HUDEP-2 (cell line): ENCODE data around the gene DAP.
"Not testable (repeated sequence)": the region's sequence is repeated elsewhere in the genome, so short reads cannot be mapped to it uniquely, and the experiment has no call there.

Source experiments
- DNase-seq, 76 experiments: peaks; one replicate each; lab custom pipeline; 2025; ENCODE audit not compliant: unreplicated experiment in 76 of 76; lab: John Stamatoyannopoulos, UW

Gene DAP, protein sequence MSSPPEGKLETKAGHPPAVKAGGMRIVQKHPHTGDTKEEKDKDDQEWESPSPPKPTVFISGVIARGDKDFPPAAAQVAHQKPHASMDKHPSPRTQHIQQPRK

DNA sequence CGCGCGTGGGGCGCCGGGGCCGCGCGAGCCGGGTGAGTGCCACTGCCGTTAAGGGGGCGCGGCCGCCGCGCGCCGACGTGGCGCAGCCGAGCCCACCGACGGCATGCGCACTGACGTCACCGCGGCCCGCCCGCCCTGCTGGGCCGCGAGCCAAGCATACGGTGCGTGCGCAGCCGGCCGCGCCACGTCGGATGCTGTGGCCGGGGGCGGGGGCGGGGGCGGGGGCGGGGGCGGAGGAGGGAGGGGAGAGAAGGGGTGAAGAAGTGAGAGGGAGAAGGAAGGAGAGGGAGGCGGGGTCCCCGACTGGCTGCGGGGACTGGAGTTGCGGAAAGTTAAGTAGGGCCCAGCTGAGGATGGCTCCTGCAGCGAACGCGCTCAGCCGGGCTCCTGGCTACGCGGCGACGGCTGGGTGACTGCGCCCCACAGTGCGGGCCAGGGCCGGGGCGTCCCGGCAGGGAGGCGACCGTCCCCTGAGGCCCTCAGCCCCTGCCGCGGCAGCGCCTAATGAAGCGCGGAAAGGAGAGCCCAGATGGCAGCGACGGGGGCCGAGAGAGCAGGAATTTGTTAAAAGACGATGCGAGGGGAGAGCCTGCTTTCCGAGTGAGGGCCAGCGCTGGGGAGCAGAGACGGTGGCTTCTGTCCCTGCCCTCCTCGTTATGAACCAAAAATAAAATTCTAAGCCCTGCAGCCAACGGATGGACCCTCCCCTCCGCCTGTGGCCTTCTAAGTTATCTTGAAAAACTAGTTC lies at the start of gene DAP:
Gene DAP (minus strand): TSS at position 50 of the 748 bp plus-strand sequence. CDS start 166 bp downstream, outside the sequence.
- peak in 73 of 76 experiments; percentile 6 to 83 (median 65) for DNase-seq

DNA sequence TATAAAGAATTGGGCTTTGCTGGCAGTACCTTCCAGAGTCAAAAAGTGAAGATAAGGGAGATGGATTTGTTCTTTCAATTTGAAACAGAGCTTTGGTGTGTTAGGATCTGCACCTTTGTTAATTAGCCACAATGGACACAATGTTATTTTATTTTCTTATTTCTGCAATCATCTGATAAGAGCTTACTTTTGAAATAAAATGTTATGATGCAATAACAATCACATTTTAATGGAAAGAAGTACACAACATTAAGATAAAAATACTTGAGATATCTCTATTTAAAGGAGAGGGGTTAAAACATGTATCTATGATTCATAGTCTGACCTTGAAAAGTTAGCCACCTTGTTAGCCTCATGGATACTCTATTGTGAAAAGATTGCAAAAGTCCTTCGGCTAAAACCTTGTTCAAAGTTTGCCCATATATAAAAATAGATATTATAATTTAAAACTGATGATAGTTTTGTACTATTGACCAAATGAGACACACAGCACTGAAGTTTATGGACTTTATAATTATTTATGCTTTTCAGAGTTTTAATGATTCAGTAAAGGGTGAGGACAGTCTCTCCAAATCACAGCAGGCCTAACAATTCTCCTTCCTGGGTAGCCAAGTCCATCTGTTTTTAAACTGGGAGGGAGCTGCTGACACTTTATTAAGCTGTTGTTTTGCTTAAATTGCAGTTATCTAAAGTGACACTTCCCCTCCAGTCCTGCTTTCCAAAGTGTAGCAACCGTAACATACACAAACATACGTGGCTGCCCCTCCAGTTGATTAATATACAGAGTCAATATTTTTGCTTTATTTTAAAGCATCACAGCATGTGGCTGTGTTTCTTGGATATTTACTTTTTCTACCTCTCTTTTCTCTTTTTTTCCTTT lies 47.6 kb upstream of the DAP start:
- no peak for DNase-seq

DNA sequence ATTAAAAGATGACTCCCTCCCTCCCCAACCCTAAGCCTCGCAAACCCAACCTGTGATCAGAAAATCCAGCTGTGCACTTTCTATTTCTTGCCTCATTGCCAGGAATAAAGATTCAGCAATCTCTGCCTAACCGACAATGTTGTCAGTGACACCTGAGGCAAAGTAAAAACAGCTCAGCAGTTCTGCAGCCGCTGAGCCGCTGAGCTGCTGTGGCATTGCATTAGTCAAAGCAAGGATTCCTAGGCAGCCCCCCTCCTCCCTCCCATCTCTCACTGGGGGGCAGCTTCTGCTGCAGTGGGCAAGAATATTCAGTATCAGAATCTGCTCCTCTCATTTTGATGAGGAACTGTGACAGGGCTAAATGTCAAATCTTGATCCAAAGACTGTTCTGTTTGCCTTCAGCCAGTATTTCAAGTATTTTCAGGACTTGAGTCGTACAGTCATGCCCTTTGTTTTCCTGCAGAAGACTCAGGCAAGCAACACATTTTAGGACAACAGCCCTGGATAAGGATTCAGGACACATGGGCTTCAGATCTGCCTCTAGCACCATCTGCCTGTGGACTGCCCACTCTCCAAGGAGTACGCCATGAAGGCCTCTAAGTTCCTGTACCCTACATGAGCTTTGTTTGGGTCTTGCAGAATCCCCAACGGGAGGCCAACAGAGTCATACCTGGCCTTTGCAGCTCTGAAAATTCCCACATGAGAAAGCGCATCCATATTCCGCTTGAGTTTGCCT lies 41.1 kb upstream of the DAP start:
- DNase-seq: no peak

DNA sequence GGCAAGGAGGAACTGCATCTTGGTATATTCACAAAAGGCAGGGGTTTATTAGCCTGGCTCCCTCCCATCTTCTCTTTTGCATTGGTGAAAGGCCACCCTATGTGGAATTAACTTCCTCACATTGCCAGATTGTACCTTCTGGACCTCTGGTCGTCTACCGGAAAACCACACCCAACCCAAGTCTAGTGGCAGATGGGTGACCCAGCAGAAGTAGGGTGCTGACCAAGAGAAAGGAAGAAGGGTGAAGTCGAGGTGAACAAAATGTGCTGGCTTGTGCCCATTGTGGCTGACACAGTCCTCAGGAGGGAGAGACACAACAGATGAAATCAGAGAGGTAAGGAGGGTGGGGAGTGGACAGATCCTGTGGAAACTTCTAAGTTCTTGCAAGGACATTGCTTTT lies 39.8 kb upstream of the DAP start:
- no peak for DNase-seq

- no peak for DNase-seq
These were observed 36.2 kb upstream of the DAP start for GRCh38 chr5:10797261-10797660.

GRCh38 chr5:10793785-10794184 lies 32.8 kb upstream of the DAP start:
- DNase-seq: no peak

DNA sequence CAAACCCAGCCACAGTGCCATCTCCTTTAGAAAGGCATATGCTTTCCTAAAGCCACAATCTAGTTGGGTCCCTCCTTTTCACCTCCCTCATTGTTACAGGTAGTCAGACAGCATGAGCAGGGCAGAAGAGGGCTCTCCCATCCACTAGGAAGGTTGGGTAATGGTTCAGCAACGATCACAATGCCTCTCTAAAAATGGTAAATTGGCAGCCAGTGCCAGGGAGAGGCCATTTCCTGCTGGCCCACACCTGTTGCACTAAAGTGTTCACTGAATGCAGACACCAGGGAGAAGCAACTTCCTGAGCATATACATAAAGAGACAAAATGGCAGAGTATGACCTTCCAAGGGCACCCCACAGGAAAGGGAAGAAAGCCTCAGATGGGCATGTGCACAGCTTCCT lies 31.3 kb upstream of the DAP start:
- no peak for DNase-seq

GRCh38 chr5:10789726-10790125 lies 28.7 kb upstream of the DAP start:
- DNase-seq: no peak

GRCh38 chr5:10789021-10789420 lies 28.0 kb upstream of the DAP start:
- peak in 5 of 76 experiments; percentile 1 to 14 (median 2) for DNase-seq

DNA sequence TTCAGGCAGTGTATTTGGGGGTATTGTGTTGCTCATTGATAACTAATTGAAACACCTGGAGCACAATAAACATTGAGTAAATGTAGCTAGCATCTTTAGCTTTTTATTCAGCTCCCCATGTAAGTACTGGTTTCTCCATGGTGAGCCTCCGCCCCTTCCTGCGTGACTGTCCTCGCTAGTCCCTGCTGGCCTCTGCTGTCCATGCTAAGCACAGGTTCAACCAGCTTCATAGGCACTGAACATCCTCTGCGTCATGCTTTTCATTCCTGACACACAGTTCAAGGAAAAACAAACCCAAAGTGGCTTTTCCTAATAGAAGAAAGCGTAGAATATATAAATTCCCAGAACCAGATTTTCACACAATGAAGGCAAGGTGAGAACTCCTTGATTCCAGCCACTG lies 27.3 kb upstream of the DAP start:
- no peak for DNase-seq

GRCh38 chr5:10786835-10787234 lies 25.8 kb upstream of the DAP start:
- no peak for DNase-seq

DNA sequence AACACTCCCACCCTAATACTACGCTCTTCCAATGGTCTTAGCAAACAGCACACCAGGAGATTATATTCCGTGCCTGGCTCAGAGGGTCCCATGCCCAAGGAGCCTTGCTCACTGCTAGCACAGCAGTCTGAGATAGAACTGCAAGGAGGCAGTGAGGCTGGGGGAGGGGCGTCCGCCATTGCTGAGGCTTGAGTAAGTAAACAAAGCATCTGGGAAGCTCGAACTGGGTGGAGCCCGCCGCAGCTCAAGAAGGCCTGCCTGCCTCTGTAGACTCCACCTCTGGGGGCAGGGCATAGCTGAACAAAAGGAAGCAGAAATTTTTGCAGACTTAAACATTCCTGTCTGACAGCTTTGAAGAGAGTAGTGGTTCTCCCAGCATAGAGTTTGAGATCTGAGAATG lies 19.2 kb upstream of the DAP start:
- DNase-seq: not testable (repeated sequence)

GRCh38 chr5:10779592-10779991 lies 18.6 kb upstream of the DAP start:
- no peak for DNase-seq

- DNase-seq: no peak
These were observed 17.3 kb upstream of the DAP start for GRCh38 chr5:10778179-10778910.

- no peak for DNase-seq
These were observed 14.6 kb upstream of the DAP start for GRCh38 chr5:10775646-10776045.

GRCh38 chr5:10772901-10773585 lies 12.0 kb upstream of the DAP start:
- no peak for DNase-seq

- DNase-seq: no peak
These were observed 7.4 kb upstream of the DAP start for GRCh38 chr5:10768328-10768899.

GRCh38 chr5:10762776-10763500 lies 1.9 kb upstream of the DAP start:
- DNase-seq: peak in 8 of 76 experiments; percentile 2 to 46 (median 16)
